ENCODE results near the gene RBM4B. TPM values are rescaled to one million over a fixed set of nuclear protein-coding genes. Genes with fewer than 3 reads are reported as not detected.

RBM4B gene
- total and polyA plus RNA-seq, 2 of the 4 experiments (the other 2 are of a cell fraction) = 23.1 to 26.7 TPM

- POLR2A ChIA-PET (ENCODE audit: unreplicated experiment) = no interaction called here
- Histone ChIP-seq H2BK120ac (ENCODE audit: low read depth, low read length) (no peak overlapping the region), H2AK9ac (replicated peaks; ENCODE audit: low read depth, low read length, poor library complexity) (no peak overlapping the region), H3K9me1 (ENCODE audit: insufficient read depth, low read length) (no peaks in the 10 kb centered on the region), H3K4me3 (ENCODE audit: insufficient read depth, low read depth, low read length) (no peak overlapping the region), H3K4ac (ENCODE audit: low read depth, low read length) (no peak overlapping the region), H3K18ac (ENCODE audit: low read depth, low read length) (no peak overlapping the region), H2AFZ (replicated peaks; ENCODE audit: low read length, poor library complexity) (no peak overlapping the region), H4K5ac (ENCODE audit: low read depth, low read length) (no peak overlapping the region), H3K27me3 (ENCODE audit: control insufficient read depth, insufficient read depth, low read length) (peaks cover 16% of the 10 kb centered on the region), H3K56ac (ENCODE audit: extremely low read depth, insufficient read depth, low read length) (no peak overlapping the region), H2BK5ac (ENCODE audit: low read depth, low read length, poor library complexity, severe bottlenecking) (no peak overlapping the region), H3K9ac (ENCODE audit: low read depth, low read length) (no peak overlapping the region), H2BK20ac (ENCODE audit: low read depth, low read length) (no peak overlapping the region), H3K79me1 (ENCODE audit: low read depth in 1 of 2, low read length in 2 of 2) (no peaks in the 10 kb centered on the region), H4K20me1 (ENCODE audit: insufficient read depth, low read length) (no peaks in the 10 kb centered on the region), H3K4me1 (ENCODE audit: control insufficient read depth, insufficient read depth, low read length) (no peaks in the 10 kb centered on the region), H3K36me3 (ENCODE audit: control insufficient read depth, insufficient read depth, low read length) (no peaks in the 10 kb centered on the region), H3K14ac (replicated peaks; ENCODE audit: low read depth, low read length) (no peak overlapping the region), H3K9me3 (ENCODE audit: control insufficient read depth, insufficient read depth, low read length) (no peaks in the 10 kb centered on the region), H3K4me2 (ENCODE audit: low read depth, low read length) (no peak overlapping the region), H4K91ac (ENCODE audit: insufficient read depth, low read depth, low read length) (no peak overlapping the region), H2AK5ac (ENCODE audit: low read depth, low read length) (no peak overlapping the region), H3K23ac (ENCODE audit: low read depth, low read length) (no peak overlapping the region), H4K8ac (ENCODE audit: low read depth in 2 of 2, low read length in 2 of 2) (no peak overlapping the region), H2BK15ac (ENCODE audit: low read depth, low read length) (no peak overlapping the region), H3K27ac (ENCODE audit: insufficient read depth, low read length) (no peak overlapping the region)
- CTCF ChIA-PET = no interaction called here
- BruUV-seq (replicated peaks) = no TSS peak
- DNase-seq = no peak
- no peak for TF ChIP-seq NFE2L2 (IDR thresholded peaks at IDR 0.05; ENCODE audit: low read depth, low read length)
- no peak for TF ChIP-seq RFX5 (IDR thresholded peaks at IDR 0.05; ENCODE audit: low read depth, low read length)
- TF ChIP-seq FOS (IDR thresholded peaks at IDR 0.05; ENCODE audit: low read depth, low read length) = no peak
- intact Hi-C loops (cut with micrococcal nuclease) = no loop called here
- 97% methylated on average over 11 of the region's 20 CpGs; no CpG with 5 or more reads in 1 of the 2 experiments for WGBS, 2 experiments (ENCODE audit: extremely low coverage in 2 of 2, insufficient read length in 1 of 2)
- ATAC-seq (ENCODE audit: low read depth) = no peak
- dilution Hi-C loops (cut with HindIII; ENCODE audit: low sequenced_read_pairs, unreplicated experiment) = no loop called here
- in situ Hi-C loops (cut with MboI; ENCODE audit: low sequenced_read_pairs) = no loop called here
Measured at GRCh38 chr11:66708094-66708493, 30.4 kb upstream of the RBM4B start.
